ENCODE measurements around the gene MCOLN2. TPM values are rescaled to one million over a fixed set of nuclear protein-coding genes. Genes with fewer than 3 reads are reported as not detected.
A peak's percentile ranks its signal among the peaks of the same experiment; 100 is the strongest.

The MCOLN2 gene
- total RNA-seq, 2 experiments from 2014 or later: 9.7 TPM

- Mint-ChIP-seq H3K27me3 (no peaks in the 10 kb centered on the region), H3K27ac (no peak overlapping the region), H3K36me3 (ENCODE audit: low read depth) (no peaks in the 10 kb centered on the region), H3K4me3 (no peak overlapping the region), H3K4me1 (ENCODE audit: low read depth) (peaks cover 23% of the 10 kb centered on the region), H3K9me3 (no peaks in the 10 kb centered on the region)
- Histone ChIP-seq H3K36me3 (ENCODE audit: insufficient read depth, low read length) (no peaks in the 10 kb centered on the region), H3K27ac (ENCODE audit: low read depth in 1 of 2, low read length in 2 of 2) (no peak overlapping the region), H3K4me1 (ENCODE audit: insufficient read depth, low read length) (peaks cover 8% of the 10 kb centered on the region), H3K9me3 (ENCODE audit: control insufficient read depth in 1 of 2, insufficient read depth in 1 of 2, low read length in 2 of 2) (no peaks in the 10 kb centered on the region), H3K27me3 (ENCODE audit: control insufficient read depth in 1 of 2, insufficient read depth in 2 of 2, low read length in 2 of 2) (no peaks in the 10 kb centered on the region), H3K4me3 (ENCODE audit: low read length) (no peak overlapping the region)
- no peak for ATAC-seq (ENCODE audit: poor library complexity)
- TF ChIP-seq CTCF (IDR thresholded peaks at IDR 0.05): no peak
- DNase-seq: no peak
- intact Hi-C loops (cut with DNase I, micrococcal nuclease): loop anchor here in 1 of 2 experiments (10.0 kb wide), 2 partner anchors 306 to 636 kb away; no protein-coding TSS in a partner anchor
- CTCF ChIA-PET: interaction anchor here (1.5 kb wide), 1 partner anchor 14 kb away, joined by 4 read pairs; no protein-coding TSS in a partner anchor
- POLR2A ChIA-PET: no interaction called here
These were observed 66.1 kb downstream of the MCOLN2 start for GRCh38 chr1:84930831-84931230.

- Histone ChIP-seq H3K9me3 (ENCODE audit: control insufficient read depth in 1 of 2, insufficient read depth in 1 of 2, low read length in 2 of 2) (no peaks in the 10 kb centered on the region), H3K4me1 (ENCODE audit: insufficient read depth, low read length) (peaks cover 8% of the 10 kb centered on the region), H3K36me3 (ENCODE audit: insufficient read depth, low read length) (no peaks in the 10 kb centered on the region), H3K27ac (ENCODE audit: low read depth in 1 of 2, low read length in 2 of 2) (no peak overlapping the region), H3K4me3 (ENCODE audit: low read length) (no peak overlapping the region), H3K27me3 (ENCODE audit: control insufficient read depth in 1 of 2, insufficient read depth in 2 of 2, low read length in 2 of 2) (no peaks in the 10 kb centered on the region)
- Mint-ChIP-seq H3K4me3 (no peak overlapping the region), H3K4me1 (ENCODE audit: low read depth) (peaks cover 23% of the 10 kb centered on the region), H3K9me3 (no peaks in the 10 kb centered on the region), H3K27ac (no peak overlapping the region), H3K36me3 (ENCODE audit: low read depth) (no peaks in the 10 kb centered on the region), H3K27me3 (no peaks in the 10 kb centered on the region)
- ChIA-PET CTCF (no interaction called here), POLR2A (no interaction called here)
- ATAC-seq (ENCODE audit: poor library complexity): peak; percentile 58
- intact Hi-C loops (cut with DNase I, micrococcal nuclease): loop anchor here in 1 of 2 experiments (10.0 kb wide), 2 partner anchors 306 to 636 kb away; no protein-coding TSS in a partner anchor
- TF ChIP-seq CTCF (IDR thresholded peaks at IDR 0.05): no peak
- peak in 3 of 14 experiments; percentile 25 to 33 (median 32) for DNase-seq
These were observed 66.6 kb downstream of the MCOLN2 start for GRCh38 chr1:84930329-84930728.

GRCh38 chr1:84929581-84929980 lies 67.3 kb downstream of the MCOLN2 start:
- H3K27ac ChIP-seq (ENCODE audit: low read depth in 1 of 2, low read length in 2 of 2): no peak overlapping the region
- H3K4me1 Mint-ChIP-seq (ENCODE audit: low read depth): peaks cover 23% of the 10 kb centered on the region
- H3K9me3 ChIP-seq (ENCODE audit: control insufficient read depth in 1 of 2, insufficient read depth in 1 of 2, low read length in 2 of 2): no peaks in the 10 kb centered on the region
- ATAC-seq (ENCODE audit: poor library complexity) (no peak), DNase-seq (no peak)
- intact Hi-C loops (cut with DNase I, micrococcal nuclease): no loop called here
- peaks cover 8% of the 10 kb centered on the region for H3K4me1 ChIP-seq (ENCODE audit: insufficient read depth, low read length)
- H3K27me3 Mint-ChIP-seq: no peaks in the 10 kb centered on the region
- no peak for TF ChIP-seq CTCF (IDR thresholded peaks at IDR 0.05)
- no peak overlapping the region for H3K27ac Mint-ChIP-seq
- no peaks in the 10 kb centered on the region for H3K9me3 Mint-ChIP-seq
- no peak overlapping the region for H3K4me3 Mint-ChIP-seq
- H3K27me3 ChIP-seq (ENCODE audit: control insufficient read depth in 1 of 2, insufficient read depth in 2 of 2, low read length in 2 of 2): no peaks in the 10 kb centered on the region
- POLR2A ChIA-PET: no interaction called here
- CTCF ChIA-PET: interaction anchor here (0.7 to 1.5 kb wide), 2 partner anchors 15 to 467 kb away, joined by 3 to 6 read pairs; no protein-coding TSS in a partner anchor
- no peak overlapping the region for H3K4me3 ChIP-seq (ENCODE audit: low read length)
- no peaks in the 10 kb centered on the region for H3K36me3 Mint-ChIP-seq (ENCODE audit: low read depth)
- H3K36me3 ChIP-seq (ENCODE audit: insufficient read depth, low read length): no peaks in the 10 kb centered on the region

Data from CD4-positive, alpha-beta T cell (primary cell).